22Rv1 (cell line): ENCODE data around the gene GTPBP2.

Source experiments
- CTCF ChIP-seq: fragments of 450-650 bp; IDR thresholded peaks from 2 replicates; pipeline ENCODE4 v1.5.1; 2017; ENCODE audit warnings: mild to moderate bottlenecking
- ZFX ChIP-seq: fragments of 450-650 bp; IDR thresholded peaks from 2 replicates; pipeline ENCODE4 v1.6.1; 2017; ENCODE audit warnings: antibody characterized with exemption, borderline replicate concordance

- peak; percentile 38 for TF ChIP-seq CTCF
- TF ChIP-seq ZFX = no peak
Observed at GRCh38 chr6:43575772-43576551, 53.1 kb downstream of the GTPBP2 start, which contains the start of the genes POLH and XPO5.
